Natural killer cell (primary cell): ENCODE data around the gene PXMP4. TPM values are rescaled to one million over a fixed set of nuclear protein-coding genes. Genes with fewer than 3 reads are reported as not detected.

ENCODE experiments used
- ATAC-seq, 3 donors: fragments of 150-1000 bp in 2 of 3; fragments of 200-7000 bp in 1 of 3; cut with Tn5 transposase; 1 replicate in 1 of 3; 2 replicates in 2 of 3; pipeline ENCODE4 v1.10.0; 2021; ENCODE audit warnings: mild to moderate bottlenecking in 2 of 3, moderate library complexity in 2 of 3
- DNase-seq, 2 donors: peaks; one replicate each; pipeline versions ENCODE4 v3.0.0 to v3.0.0-alpha.2; 2013 to 2021; ENCODE audit warnings: mixed read lengths in 1 of 2
- H3K27ac ChIP-seq: one replicate; pipeline ENCODE4 v1.5.1; 2013; ENCODE audit warnings: mild to moderate bottlenecking, low read length
- H3K27me3 ChIP-seq: one replicate; pipeline ENCODE4 v1.6.1; 2013; ENCODE audit warnings: low read length; ENCODE audit not compliant: control insufficient read depth, insufficient read depth
- H3K36me3 ChIP-seq: one replicate; pipeline ENCODE4 v1.6.1; 2013; ENCODE audit warnings: low read length; ENCODE audit not compliant: control insufficient read depth, insufficient read depth
- H3K4me1 ChIP-seq: one replicate; pipeline ENCODE4 v1.6.1; 2013; ENCODE audit warnings: low read length; ENCODE audit not compliant: control insufficient read depth, insufficient read depth
- H3K4me3 ChIP-seq: one replicate; pipeline ENCODE4 v1.5.1; 2013; ENCODE audit warnings: low read length
- H3K9me3 ChIP-seq: one replicate; pipeline ENCODE4 v1.6.1; 2013; ENCODE audit warnings: low read length; ENCODE audit not compliant: control insufficient read depth, insufficient read depth
- H3K27ac Mint-ChIP-seq, 2 donors: one replicate each; pipeline ENCODE4 v1.8.0; 2022; ENCODE audit warnings: mild to moderate bottlenecking in 2 of 2, mixed read lengths in 2 of 2, moderate library complexity in 1 of 2
- H3K27me3 Mint-ChIP-seq, 2 donors: one replicate each; pipeline ENCODE4 v1.8.0; 2022; ENCODE audit warnings: low read depth in 2 of 2, mixed read lengths in 2 of 2
- H3K36me3 Mint-ChIP-seq: one replicate; pipeline ENCODE4 v1.8.0; 2022; ENCODE audit warnings: mixed read lengths
- H3K4me1 Mint-ChIP-seq, 2 donors: one replicate each; pipeline ENCODE4 v1.8.0; 2022; ENCODE audit warnings: mixed read lengths in 2 of 2
- H3K4me3 Mint-ChIP-seq: one replicate; pipeline ENCODE4 v1.8.0; 2022; ENCODE audit warnings: mild to moderate bottlenecking, moderate library complexity, mixed read lengths
- H3K9me3 Mint-ChIP-seq, 2 donors: one replicate each; pipeline ENCODE4 v1.8.0; 2022; ENCODE audit warnings: mixed read lengths in 2 of 2
- CTCF ChIP-seq: fragments of 200-600 bp; IDR thresholded peaks from one replicate; pipeline ENCODE4 v1.8.0; 2022; ENCODE audit warnings: antibody characterized with exemption
- WGBS: methylation state at CpG from one replicate; pipeline ENCODE4 v1.1.7; 2013; ENCODE audit warnings: missing lambda C conversion rate; ENCODE audit not compliant: insufficient coverage; 5-methylcytosine and 5-hydroxymethylcytosine counted together
- intact Hi-C: fragments of 100-400 bp; cut with micrococcal nuclease; formaldehyde crosslinking; loops from one replicate; pipeline ENCODE4 v1.14.2; 2022
- total RNA-seq, 4 donors: library from RNA; stranded (reverse); fragments of 120-200 nt in 1 of 4; gene quantifications; one replicate each; pipeline versions ENCODE4 v1.2.3 to v1.2.4, GENCODE V29; 2013 to 2022

PXMP4 gene
- total RNA-seq, 3 donors from 2014 or later (not counting 1 experiment from before 2014, with no cell fraction given) = 4.7 to 6.6 (median 6.2) TPM

- Mint-ChIP-seq H3K36me3 (no peaks in the 10 kb centered on the region), H3K4me1 (peaks cover 7 to 39% of the 10 kb centered on the region in 2 donors), H3K4me3 (no peak overlapping the region), H3K27ac (no peak overlapping the region), H3K9me3 (no peaks in the 10 kb centered on the region), H3K27me3 (no peaks in the 10 kb centered on the region)
- TF ChIP-seq CTCF = no peak
- Histone ChIP-seq H3K4me1 (peaks cover 38% of the 10 kb centered on the region), H3K27ac (no peak overlapping the region), H3K4me3 (no peak overlapping the region), H3K27me3 (no peaks in the 10 kb centered on the region), H3K36me3 (no peaks in the 10 kb centered on the region), H3K9me3 (no peaks in the 10 kb centered on the region)
- 89% methylated on average over 8 of the region's 8 CpGs for WGBS
- DNase-seq = no peak
- ATAC-seq = no peak
- intact Hi-C loops = no loop called here
These were observed 48.4 kb downstream of the PXMP4 start for GRCh38 chr20:33671573-33672288.

GRCh38 chr20:33670715-33671499 is 49.2 kb downstream of the PXMP4 start:
- Histone ChIP-seq H3K27me3 (no peaks in the 10 kb centered on the region), H3K4me1 (peaks cover 46% of the 10 kb centered on the region), H3K4me3 (no peak overlapping the region), H3K36me3 (no peaks in the 10 kb centered on the region), H3K9me3 (no peaks in the 10 kb centered on the region), H3K27ac (no peak overlapping the region)
- Mint-ChIP-seq H3K9me3 (no peaks in the 10 kb centered on the region), H3K4me1 (peaks cover 14 to 44% of the 10 kb centered on the region in 2 donors), H3K27me3 (no peaks in the 10 kb centered on the region), H3K36me3 (no peaks in the 10 kb centered on the region), H3K27ac (no peak overlapping the region), H3K4me3 (no peak overlapping the region)
- no peak for TF ChIP-seq CTCF
- intact Hi-C loops = no loop called here
- 98% methylated on average over 6 of the region's 6 CpGs for WGBS
- ATAC-seq (no peak), DNase-seq (no peak)

GRCh38 chr20:33669873-33670640 is 50.1 kb downstream of the PXMP4 start:
- Histone ChIP-seq H3K9me3 (no peaks in the 10 kb centered on the region), H3K36me3 (no peaks in the 10 kb centered on the region), H3K4me3 (no peak overlapping the region), H3K27ac (no peak overlapping the region), H3K27me3 (no peaks in the 10 kb centered on the region), H3K4me1 (peaks cover 49% of the 10 kb centered on the region)
- no peak for TF ChIP-seq CTCF
- H3K36me3 Mint-ChIP-seq = no peaks in the 10 kb centered on the region
- WGBS = 95% methylated on average over 12 of the region's 13 CpGs
- H3K4me1 Mint-ChIP-seq = peaks cover 14 to 45% of the 10 kb centered on the region in 2 donors
- H3K9me3 Mint-ChIP-seq = no peaks in the 10 kb centered on the region
- intact Hi-C loops = no loop called here
- H3K4me3 Mint-ChIP-seq = no peak overlapping the region
- no peak for DNase-seq
- H3K27ac Mint-ChIP-seq = no peak overlapping the region
- ATAC-seq = no peak
- H3K27me3 Mint-ChIP-seq = no peaks in the 10 kb centered on the region
